ENCODE data around the gene SH3RF2. TPM values are rescaled to one million over a fixed set of nuclear protein-coding genes. Genes with fewer than 3 reads are reported as not detected.

The SH3RF2 gene
- total and polyA plus RNA-seq, 2 experiments from 2014 or later = 35.1 to 35.4 TPM

- Histone ChIP-seq H3K27ac (peak overlapping the region; percentile 37), H3K79me2 (peaks cover 24% of the 10 kb centered on the region), H4K20me1 (ENCODE audit: insufficient read depth, poor library complexity, severe bottlenecking) (no peaks in the 10 kb centered on the region), H3K36me3 (replicated peaks; ENCODE audit: insufficient read depth, low read depth) (peaks cover 8% of the 10 kb centered on the region), H3K4me2 (no peak overlapping the region), H3K9me3 (ENCODE audit: low read depth) (no peaks in the 10 kb centered on the region), H2AFZ (no peak overlapping the region), H3K27me3 (no peaks in the 10 kb centered on the region), H3K9me2 (replicated peaks; ENCODE audit: insufficient read depth) (no peaks in the 10 kb centered on the region), H3K4me3 (no peak overlapping the region), H3K4me1 (ENCODE audit: insufficient read depth) (peaks cover 16% of the 10 kb centered on the region)
- DNase-seq (ENCODE audit: low spot score) = no peak
- 86% methylated on average over 10 of the region's 10 CpGs for WGBS (ENCODE audit: low lambda C conversion rate, missing lambda C conversion rate)
- TF ChIP-seq EZH2 (IDR thresholded peaks at IDR 0.05; ENCODE audit: borderline replicate concordance) (no peak), CTCF (IDR thresholded peaks at IDR 0.05; ENCODE audit: poor library complexity) (peak; percentile 26)
Observed at GRCh38 chr5:146041180-146041789, 104.9 kb downstream of the SH3RF2 start.

GRCh38 chr5:146042628-146043279 lies 106.4 kb downstream of the SH3RF2 start:
- 91% methylated on average over 5 of the region's 5 CpGs for WGBS (ENCODE audit: low lambda C conversion rate, missing lambda C conversion rate)
- H3K9me3 ChIP-seq (ENCODE audit: low read depth) = no peaks in the 10 kb centered on the region
- peaks cover 28% of the 10 kb centered on the region for H3K79me2 ChIP-seq
- H3K4me1 ChIP-seq (ENCODE audit: insufficient read depth) = peaks cover 20% of the 10 kb centered on the region
- H3K27me3 ChIP-seq = no peaks in the 10 kb centered on the region
- no peak for TF ChIP-seq CTCF (IDR thresholded peaks at IDR 0.05; ENCODE audit: poor library complexity)
- no peak for TF ChIP-seq EZH2 (IDR thresholded peaks at IDR 0.05; ENCODE audit: borderline replicate concordance)
- no peak for TF ChIP-seq EZH2phosphoT487 (IDR thresholded peaks at IDR 0.05; ENCODE audit: low read depth, severe bottlenecking, unreplicated experiment)
- H3K9me2 ChIP-seq (replicated peaks; ENCODE audit: insufficient read depth) = no peaks in the 10 kb centered on the region
- H4K20me1 ChIP-seq (ENCODE audit: insufficient read depth, poor library complexity, severe bottlenecking) = no peaks in the 10 kb centered on the region
- H3K36me3 ChIP-seq (replicated peaks; ENCODE audit: insufficient read depth, low read depth) = peaks cover 10% of the 10 kb centered on the region
- peak overlapping the region; percentile 52 for H3K27ac ChIP-seq
- H3K4me3 ChIP-seq = no peak overlapping the region
- no peak overlapping the region for H3K4me2 ChIP-seq
- no peak for DNase-seq (ENCODE audit: low spot score)
- no peak overlapping the region for H2AFZ ChIP-seq

- Histone ChIP-seq H3K4me2 (no peak overlapping the region), H3K9me3 (ENCODE audit: low read depth) (no peaks in the 10 kb centered on the region), H3K27me3 (no peaks in the 10 kb centered on the region), H3K36me3 (replicated peaks; ENCODE audit: insufficient read depth, low read depth) (peaks cover 10% of the 10 kb centered on the region), H3K9me2 (replicated peaks; ENCODE audit: insufficient read depth) (no peaks in the 10 kb centered on the region), H3K79me2 (peaks cover 28% of the 10 kb centered on the region), H3K27ac (no peak overlapping the region), H2AFZ (no peak overlapping the region), H3K4me1 (ENCODE audit: insufficient read depth) (peaks cover 20% of the 10 kb centered on the region), H4K20me1 (ENCODE audit: insufficient read depth, poor library complexity, severe bottlenecking) (no peaks in the 10 kb centered on the region), H3K4me3 (no peak overlapping the region)
- TF ChIP-seq EZH2 (IDR thresholded peaks at IDR 0.05; ENCODE audit: borderline replicate concordance) (no peak), CTCF (IDR thresholded peaks at IDR 0.05; ENCODE audit: poor library complexity) (no peak), EZH2phosphoT487 (IDR thresholded peaks at IDR 0.05; ENCODE audit: low read depth, severe bottlenecking, unreplicated experiment) (no peak)
- WGBS (ENCODE audit: low lambda C conversion rate, missing lambda C conversion rate) = 93% methylated on average over 4 of the region's 4 CpGs
- no peak for DNase-seq (ENCODE audit: low spot score)
Observed at GRCh38 chr5:146043722-146044121, 107.3 kb downstream of the SH3RF2 start.
